Stomach (tissue), 9 donors: ENCODE measurements around the gene EHBP1L1. TPM values are rescaled to one million over a fixed set of nuclear protein-coding genes. Genes with fewer than 3 reads are reported as not detected.
A peak's percentile ranks its signal among the peaks of the same experiment; 100 is the strongest.

Experiments used
- DNase-seq, 2 donors: peaks; one replicate each; pipeline versions ENCODE4 v3.0.0 to v3.0.0-alpha.2; 2013 to 2019
- H3K27ac ChIP-seq, 5 donors: fragments of 200-600 bp in 4 of 5; sonication (generic) in 4 of 5; one replicate each; pipeline ENCODE4 v1.5.1; 2013 to 2019; ENCODE audit warnings: mild to moderate bottlenecking in 1 of 5, moderate library complexity in 1 of 5
- H3K27me3 ChIP-seq, 3 donors: fragments of 200-600 bp; sonication (generic); one replicate each; pipeline ENCODE4 v1.5.1; 2017 to 2019; ENCODE audit warnings: mixed run types in 1 of 3
- H3K36me3 ChIP-seq, 4 donors: fragments of 200-600 bp; sonication (generic); 1 replicate in 3 of 4; 2 replicates in 1 of 4; pipeline ENCODE4 v1.5.1; 2016 to 2019
- H3K4me1 ChIP-seq, 4 donors: fragments of 200-600 bp; sonication (generic); one replicate each; pipeline ENCODE4 v1.5.1; 2016 to 2019
- H3K4me3 ChIP-seq, 4 donors: fragments of 200-600 bp; sonication (generic) in 3 of 4; one replicate each; pipeline ENCODE4 v1.5.1; 2016 to 2019; ENCODE audit warnings: mild to moderate bottlenecking in 1 of 4
- H3K9me3 ChIP-seq, 4 donors: fragments of 200-600 bp; sonication (generic); one replicate each; pipeline ENCODE4 v1.5.1; 2016 to 2019
- EP300 ChIP-seq: sonication (generic); formaldehyde crosslinking; IDR thresholded peaks from one replicate; pipeline ENCODE4 v1.6.1; 2017; ENCODE audit warnings: antibody characterized with exemption
- POLR2A ChIP-seq, 4 donors: fragments of 450-650 bp; IDR thresholded peaks; one replicate each; pipeline ENCODE4 v1.6.1; 2016; ENCODE audit warnings: antibody characterized with exemption in 4 of 4, control low read depth in 2 of 4, mild to moderate bottlenecking in 1 of 4, moderate library complexity in 1 of 4
- POLR2AphosphoS5 ChIP-seq, 3 donors: sonication (generic); formaldehyde crosslinking; IDR thresholded peaks; one replicate each; pipeline ENCODE4 v1.6.1; 2016; ENCODE audit warnings: antibody characterized with exemption in 3 of 3
- WGBS, 5 donors: extraction: QIAGEN DNeasy Blood & Tissue Kit in 3 of 5; methylation state at CpG; one replicate each; pipeline versions ENCODE4 v1.1.5 to v1.1.7; 2013 to 2018; 5-methylcytosine and 5-hydroxymethylcytosine counted together
- intact Hi-C: fragments of 100-400 bp; cut with DNase I; formaldehyde crosslinking; loops from one replicate; pipeline ENCODE4 v1.15.1; 2023; ENCODE audit warnings: low total_unique reads
- polyA plus RNA-seq, 3 donors: library from polyadenylated mRNA; stranded (reverse); fragments of 200-250 nt; gene quantifications; one replicate each; pipeline ENCODE4 v1.2.3, GENCODE V29; 2013
- total RNA-seq, 5 donors: library from RNA; depleted of rRNA; stranded (reverse); fragments of >200 nt; gene quantifications; one replicate each; pipeline versions ENCODE4 v1.1.0 to v1.2.3, GENCODE V29; 2014 to 2016
- TF ChIP-seq, protein P1 (sequence below), 7 experiments: fragments of 450-650 bp in 4 of 7; fragments of 200-600 bp in 3 of 7; sonication (generic) in 3 of 7; IDR thresholded peaks; one replicate each; pipeline ENCODE4 v1.5.1; 2016 to 2019; ENCODE audit warnings: antibody characterized with exemption in 7 of 7, control low read depth in 2 of 7, mild to moderate bottlenecking in 1 of 7
- donor health status: healthy with polysubstance abuse.
- donor health status: Bipolar disorder and iron deficiency.
- donor health status: healthy.

EHBP1L1 gene
- total and polyA plus RNA-seq, 8 donors, result 28.0 to 200 (median 89.4) TPM

DNA sequence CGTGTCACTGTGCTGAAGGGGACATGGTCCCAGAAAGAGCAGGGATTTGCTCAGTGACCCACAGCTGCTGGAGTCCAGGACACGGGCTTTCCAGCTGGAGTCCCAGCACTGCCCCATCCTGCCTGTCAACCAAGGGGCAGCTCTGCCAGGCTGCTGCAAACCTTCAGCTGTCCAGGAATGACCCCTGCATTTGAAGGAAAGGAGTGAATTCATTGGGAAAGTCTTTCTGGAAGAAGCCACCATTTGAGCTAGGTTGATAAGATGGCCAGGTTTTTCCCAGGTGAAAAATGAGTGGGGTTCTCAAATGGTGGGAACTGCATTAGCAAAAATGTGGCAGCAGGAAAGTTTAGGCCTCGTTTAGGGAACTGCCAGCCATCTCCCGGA lies 10.4 kb downstream of the EHBP1L1 start:
- no peak for DNase-seq
- Histone ChIP-seq H3K27ac (peak overlapping the region in 3 of 5 donors; percentile 71 to 81 (median 78)), H3K4me1 (peaks cover 28 to 76% (median 57%) of the 10 kb centered on the region in 4 donors), H3K4me3 (no peak overlapping the region), H3K9me3 (no peaks in the 10 kb centered on the region), H3K36me3 (peaks cover 27 to 83% (median 71%) of the 10 kb centered on the region in 4 donors), H3K27me3 (no peaks in the 10 kb centered on the region)
- intact Hi-C loops, result no loop called here
- TF ChIP-seq POLR2A (IDR thresholded peaks at IDR 0.05) (no peak), POLR2AphosphoS5 (IDR thresholded peaks at IDR 0.05) (no peak), EP300 (no peak)
- TF ChIP-seq, protein P1, sequence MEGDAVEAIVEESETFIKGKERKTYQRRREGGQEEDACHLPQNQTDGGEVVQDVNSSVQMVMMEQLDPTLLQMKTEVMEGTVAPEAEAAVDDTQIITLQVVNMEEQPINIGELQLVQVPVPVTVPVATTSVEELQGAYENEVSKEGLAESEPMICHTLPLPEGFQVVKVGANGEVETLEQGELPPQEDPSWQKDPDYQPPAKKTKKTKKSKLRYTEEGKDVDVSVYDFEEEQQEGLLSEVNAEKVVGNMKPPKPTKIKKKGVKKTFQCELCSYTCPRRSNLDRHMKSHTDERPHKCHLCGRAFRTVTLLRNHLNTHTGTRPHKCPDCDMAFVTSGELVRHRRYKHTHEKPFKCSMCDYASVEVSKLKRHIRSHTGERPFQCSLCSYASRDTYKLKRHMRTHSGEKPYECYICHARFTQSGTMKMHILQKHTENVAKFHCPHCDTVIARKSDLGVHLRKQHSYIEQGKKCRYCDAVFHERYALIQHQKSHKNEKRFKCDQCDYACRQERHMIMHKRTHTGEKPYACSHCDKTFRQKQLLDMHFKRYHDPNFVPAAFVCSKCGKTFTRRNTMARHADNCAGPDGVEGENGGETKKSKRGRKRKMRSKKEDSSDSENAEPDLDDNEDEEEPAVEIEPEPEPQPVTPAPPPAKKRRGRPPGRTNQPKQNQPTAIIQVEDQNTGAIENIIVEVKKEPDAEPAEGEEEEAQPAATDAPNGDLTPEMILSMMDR (IDR thresholded peaks at IDR 0.05), result no peak
- WGBS, 5 donors, result 85 to 89% (median 87%) methylated on average over 4 of the region's 4 CpGs

DNA sequence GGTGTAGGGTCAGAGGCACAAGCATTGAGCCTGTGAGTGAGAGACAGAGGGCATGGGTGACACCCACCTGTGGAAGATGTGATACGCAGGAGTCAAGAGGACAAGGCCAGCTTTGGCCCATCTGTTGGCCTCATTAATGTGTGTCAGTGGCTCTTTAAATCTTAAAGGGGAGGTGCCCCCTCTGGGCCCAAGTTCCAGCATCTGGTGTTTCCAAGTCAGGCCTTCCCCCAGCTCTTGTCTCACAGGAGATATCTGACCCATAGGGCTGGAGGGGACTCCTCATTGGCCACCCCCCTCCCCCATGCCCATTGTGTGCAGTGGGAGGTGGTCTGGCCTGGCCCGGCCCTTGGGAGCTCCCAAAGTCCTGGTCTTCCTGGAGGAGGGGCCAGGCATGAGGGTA lies 10.8 kb downstream of the EHBP1L1 start:
- intact Hi-C loops, result no loop called here
- Histone ChIP-seq H3K4me3 (no peak overlapping the region), H3K4me1 (peaks cover 28 to 80% (median 60%) of the 10 kb centered on the region in 4 donors), H3K27ac (peak overlapping the region in 3 of 5 donors; percentile 71 to 81 (median 78)), H3K27me3 (no peaks in the 10 kb centered on the region), H3K9me3 (no peaks in the 10 kb centered on the region), H3K36me3 (peaks cover 23 to 83% (median 71%) of the 10 kb centered on the region in 4 donors)
- 70 to 93% (median 88%) methylated on average over 2 of the region's 2 CpGs for WGBS, 5 donors
- TF ChIP-seq POLR2AphosphoS5 (IDR thresholded peaks at IDR 0.05), result no peak
- TF ChIP-seq, protein P1 (IDR thresholded peaks at IDR 0.05), result no peak
- no peak for TF ChIP-seq POLR2A (IDR thresholded peaks at IDR 0.05)
- TF ChIP-seq EP300, result no peak
- DNase-seq, result no peak

DNA sequence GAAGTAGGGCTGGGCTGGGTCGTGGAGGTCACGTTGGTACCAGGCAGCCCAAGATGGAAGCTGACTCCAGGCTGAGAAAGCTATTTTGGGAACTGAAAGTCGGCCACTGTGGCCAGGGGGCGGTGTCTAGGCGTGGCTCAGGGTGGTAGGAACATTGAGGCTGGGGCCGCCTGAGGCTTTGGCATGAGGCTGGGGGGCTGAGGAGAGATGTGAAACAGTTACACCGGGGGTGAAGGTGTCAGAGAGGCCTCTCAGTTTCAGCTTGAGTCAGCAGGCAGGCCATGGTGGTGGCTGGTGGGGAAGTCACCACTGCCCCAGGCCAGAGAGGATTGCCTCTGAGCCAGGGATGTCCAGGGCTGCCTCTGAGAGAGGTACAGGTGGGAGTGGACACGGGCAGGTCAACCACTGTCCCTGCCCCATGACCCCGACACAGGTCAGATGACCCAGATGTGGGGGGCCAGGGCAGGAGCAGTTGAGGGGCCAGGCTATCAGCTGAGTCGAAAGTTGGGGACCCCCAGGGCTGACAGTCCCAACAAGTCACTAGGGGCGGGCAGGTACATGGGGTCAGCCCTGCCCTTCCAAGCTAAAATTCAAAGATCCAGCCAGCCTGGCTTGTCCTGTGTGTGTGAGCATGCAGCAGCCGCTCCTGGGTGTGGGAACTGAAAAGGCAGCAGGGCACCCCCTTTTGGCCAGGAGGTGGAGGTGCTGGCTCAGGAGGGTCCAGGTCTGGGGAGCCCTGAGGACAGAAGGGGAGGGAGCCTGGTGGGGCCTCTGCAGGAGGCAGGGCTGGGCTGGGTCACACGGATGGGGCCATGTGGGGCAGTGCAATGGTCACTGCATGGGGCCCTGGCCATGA lies 12.6 kb downstream of the EHBP1L1 start:
- intact Hi-C loops, result no loop called here
- H3K9me3 ChIP-seq, result no peaks in the 10 kb centered on the region
- H3K4me1 ChIP-seq, result peaks cover 34 to 96% (median 72%) of the 10 kb centered on the region in 4 donors
- H3K27ac ChIP-seq, result peak overlapping the region; percentile 8 to 81 (median 71)
- DNase-seq, result peak; percentile 80 to 82
- WGBS, 5 donors, result 11 to 48% (median 46%) methylated on average over 11 to 13 of the region's 13 CpGs
- TF ChIP-seq, protein P1 (IDR thresholded peaks at IDR 0.05), result peak in 5 of 7 experiments; percentile 36 to 75 (median 72)
- TF ChIP-seq POLR2A (IDR thresholded peaks at IDR 0.05) (no peak), POLR2AphosphoS5 (IDR thresholded peaks at IDR 0.05) (peak in 1 of 3 donors; percentile 17), EP300 (no peak)
- no peak overlapping the region for H3K4me3 ChIP-seq
- H3K36me3 ChIP-seq, result peaks cover 18 to 83% (median 72%) of the 10 kb centered on the region in 4 donors
- H3K27me3 ChIP-seq, result no peaks in the 10 kb centered on the region

DNA sequence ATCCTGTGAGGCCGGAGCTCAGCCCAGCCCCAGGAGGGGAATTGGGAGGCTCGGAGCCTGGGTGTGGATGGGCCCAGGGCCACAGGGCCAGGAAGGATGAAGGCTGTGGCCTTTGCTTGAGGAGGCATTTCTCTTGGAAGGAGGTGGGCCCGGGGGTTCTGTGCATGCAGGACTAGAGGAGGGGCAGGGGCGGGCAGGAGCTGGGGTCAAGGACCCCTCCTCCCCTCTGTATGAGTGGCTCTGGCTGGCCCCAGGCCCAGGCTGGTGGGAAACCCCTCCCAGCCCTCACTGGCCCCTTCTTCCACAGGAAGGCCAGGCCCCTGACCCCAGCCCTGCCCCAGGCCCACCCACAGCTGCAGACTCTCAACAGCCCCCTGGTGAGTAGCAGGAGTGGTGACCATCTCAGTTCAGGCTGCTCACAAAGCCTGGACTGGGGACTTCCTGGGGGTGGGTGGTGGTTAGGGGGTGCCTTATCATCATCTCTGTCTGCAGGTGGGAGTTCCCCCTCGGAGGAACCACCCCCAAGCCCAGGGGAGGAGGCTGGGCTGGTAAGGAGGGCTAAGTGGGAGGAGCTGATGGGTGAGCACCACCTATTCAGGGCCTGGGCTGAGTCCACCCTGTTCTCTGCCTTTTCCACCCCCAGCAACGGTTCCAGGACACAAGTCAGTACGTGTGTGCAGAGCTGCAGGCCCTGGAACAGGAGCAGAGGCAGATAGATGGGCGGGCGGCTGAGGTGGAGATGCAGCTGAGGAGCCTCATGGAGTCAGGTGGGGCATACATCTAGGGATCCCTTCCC lies 13.8 kb downstream of the EHBP1L1 start:
- TF ChIP-seq, protein P1 (IDR thresholded peaks at IDR 0.05), result no peak
- no peak for TF ChIP-seq POLR2AphosphoS5 (IDR thresholded peaks at IDR 0.05)
- TF ChIP-seq EP300, result no peak
- no peak for TF ChIP-seq POLR2A (IDR thresholded peaks at IDR 0.05)
- Histone ChIP-seq H3K27ac (peak overlapping the region in 3 of 5 donors; percentile 27 to 81 (median 34)), H3K9me3 (no peaks in the 10 kb centered on the region), H3K4me1 (peaks cover 35 to 94% (median 77%) of the 10 kb centered on the region in 4 donors), H3K4me3 (no peak overlapping the region), H3K27me3 (no peaks in the 10 kb centered on the region), H3K36me3 (peaks cover 14 to 73% (median 62%) of the 10 kb centered on the region in 4 donors)
- no peak for DNase-seq
- WGBS, 5 donors, result 53 to 78% (median 71%) methylated on average over 7 to 9 of the region's 9 CpGs
- intact Hi-C loops, result no loop called here
